Suppressor macrophage treated with lipopolysaccharide for 1 hour (primary cell): Measurements from ENCODE around the gene DNAH3.
A peak's percentile ranks its signal among the peaks of the same experiment; 100 is the strongest.
"Not testable (repeated sequence)": the region's sequence is repeated elsewhere in the genome, so short reads cannot be mapped to it uniquely, and the experiment has no call there.

Source experiments
- DNase-seq, 3 donors: peaks; one replicate each; pipeline ENCODE4 v3.0.0-alpha.2; 2020 to 2022

The DNAH3 gene

GRCh38 chr16:21150375-21151001 is at the start of gene DNAH3:
Gene DNAH3 (minus strand): TSS chr16:21150846. CDS start chr16:21150319, 527 bp downstream.
- DNase-seq, result peak; percentile 73 to 78 (median 76)

GRCh38 chr16:21199607-21200218 is 49.1 kb upstream of the DNAH3 start:
- DNase-seq, result no peak

GRCh38 chr16:21197621-21198020 is 47.0 kb upstream of the DNAH3 start:
- DNase-seq, result no peak

- peak in 1 of 3 donors; percentile 13 for DNase-seq
Observed at GRCh38 chr16:21197112-21197511, 46.5 kb upstream of the DNAH3 start.

- DNase-seq, result not testable (repeated sequence)
Observed at GRCh38 chr16:21195330-21195729, 44.7 kb upstream of the DNAH3 start.

GRCh38 chr16:21194771-21195301 is 44.2 kb upstream of the DNAH3 start:
- no peak for DNase-seq

GRCh38 chr16:21192991-21193390 is 42.3 kb upstream of the DNAH3 start:
- DNase-seq, result no peak

- DNase-seq, result no peak
Observed at GRCh38 chr16:21190599-21190998, 40.0 kb upstream of the DNAH3 start.

- no peak for DNase-seq
Observed at GRCh38 chr16:21190013-21190412, 39.4 kb upstream of the DNAH3 start.

- no peak for DNase-seq
Observed at GRCh38 chr16:21189311-21189710, 38.7 kb upstream of the DNAH3 start.

GRCh38 chr16:21186326-21186691 is 35.7 kb upstream of the DNAH3 start:
- DNase-seq, result no peak

- DNase-seq, result no peak
Observed at GRCh38 chr16:21185659-21186325, 35.1 kb upstream of the DNAH3 start.

- peak; percentile 49 to 58 (median 56) for DNase-seq
Observed at GRCh38 chr16:21184834-21185233, 34.2 kb upstream of the DNAH3 start.

GRCh38 chr16:21183995-21184394 is 33.3 kb upstream of the DNAH3 start:
- DNase-seq, result no peak

- no peak for DNase-seq
Observed at GRCh38 chr16:21179983-21180365, 29.3 kb upstream of the DNAH3 start.

GRCh38 chr16:21179126-21179982 is 28.7 kb upstream of the DNAH3 start:
- no peak for DNase-seq

- no peak for DNase-seq
Observed at GRCh38 chr16:21175397-21175796, 24.8 kb upstream of the DNAH3 start.

- DNase-seq, result no peak
Observed at GRCh38 chr16:21172650-21173049, 22.0 kb upstream of the DNAH3 start.

- not testable (repeated sequence) for DNase-seq
Observed at GRCh38 chr16:21170116-21170515, 19.5 kb upstream of the DNAH3 start.

- DNase-seq, result no peak
Observed at GRCh38 chr16:21169249-21169981, 18.8 kb upstream of the DNAH3 start.

GRCh38 chr16:21167929-21168602 is 17.4 kb upstream of the DNAH3 start:
- DNase-seq, result no peak

- peak; percentile 40 to 64 (median 40) for DNase-seq
Observed at GRCh38 chr16:21167360-21167759, 16.7 kb upstream of the DNAH3 start.
